Caco-2 (cell line): Measurements from ENCODE around the gene ASB8. TPM values are rescaled to one million over a fixed set of nuclear protein-coding genes. Genes with fewer than 3 reads are reported as not detected.

Source experiments
- BruUV-seq: library from RNA; stranded (reverse); fragments of 400-500 nt; replicated peaks from 2 replicates; lab custom pipeline; 2021; lab: Mats Ljungman, UMichigan
- CTCF ChIA-PET: fragments of 300-600 bp; sonication (Branson Sonifier 250); formaldehyde crosslinking; loops from one replicate; lab custom pipeline; 2022; ENCODE audit warnings: antibody characterized with exemption; lab: Charles Lee
- POLR2A ChIA-PET: fragments of 300-600 bp; sonication (Branson Sonifier 250); formaldehyde crosslinking; loops from one replicate; lab custom pipeline; 2022; ENCODE audit warnings: antibody characterized with exemption; lab: Charles Lee
- DNase-seq, 2 experiments: peaks; one replicate each; pipeline versions ENCODE4 v3.0.0 to v3.0.0-alpha.2; 2020 to 2022
- H3K27me3 ChIP-seq: replicated peaks from 2 replicates; pipeline ENCODE4 v1.6.0; 2011; ENCODE audit warnings: low read length; ENCODE audit not compliant: control insufficient read depth, insufficient read depth
- H3K36me3 ChIP-seq: 2 replicates; pipeline ENCODE4 v1.5.1; 2011; ENCODE audit warnings: low read length; ENCODE audit not compliant: control insufficient read depth, insufficient read depth
- H3K4me1 ChIP-seq: fragments of 250-450 bp; sonication (Bioruptor Pico); 2 replicates; pipeline ENCODE4 v1.5.1; 2020; ENCODE audit warnings: mild to moderate bottlenecking
- H3K4me3 ChIP-seq: 2 replicates; pipeline ENCODE4 v1.5.1; 2011; ENCODE audit warnings: low read depth, mild to moderate bottlenecking, control low read depth, low read length
- H3K9me3 ChIP-seq: fragments of 250-450 bp; sonication (Bioruptor Pico); 2 replicates; pipeline ENCODE4 v1.5.1; 2020; ENCODE audit warnings: mild to moderate bottlenecking, moderate library complexity
- H3K27ac Mint-ChIP-seq: one replicate; pipeline ENCODE4 v1.8.0; 2022; ENCODE audit warnings: mixed read lengths; ENCODE audit not compliant: unreplicated experiment
- H3K27me3 Mint-ChIP-seq: one replicate; pipeline ENCODE4 v1.8.0; 2022; ENCODE audit warnings: mixed read lengths; ENCODE audit not compliant: insufficient read depth, unreplicated experiment
- H3K36me3 Mint-ChIP-seq: one replicate; pipeline ENCODE4 v1.8.0; 2022; ENCODE audit warnings: mild to moderate bottlenecking, mixed read lengths; ENCODE audit not compliant: insufficient read depth, unreplicated experiment
- H3K4me1 Mint-ChIP-seq: one replicate; pipeline ENCODE4 v1.8.0; 2022; ENCODE audit warnings: low read depth, mixed read lengths; ENCODE audit not compliant: unreplicated experiment
- H3K4me3 Mint-ChIP-seq: one replicate; pipeline ENCODE4 v1.8.0; 2022; ENCODE audit warnings: mild to moderate bottlenecking, moderate library complexity, mixed read lengths; ENCODE audit not compliant: unreplicated experiment
- H3K9me3 Mint-ChIP-seq: one replicate; pipeline ENCODE4 v1.8.0; 2022; ENCODE audit warnings: mixed read lengths; ENCODE audit not compliant: unreplicated experiment
- intact Hi-C: fragments of 100-400 bp; cut with micrococcal nuclease; formaldehyde crosslinking; loops from one replicate; pipeline ENCODE4 v1.10.0; 2022; ENCODE audit not compliant: unreplicated experiment
- total RNA-seq: library from RNA; stranded (reverse); gene quantifications from 2 replicates; pipeline ENCODE4 v1.2.3, GENCODE V29; 2022
- TF ChIP-seq, protein P1 (sequence below), 2 experiments: fragments of 200-600 bp in 1 of 2; IDR thresholded peaks; 1 replicate in 1 of 2; 2 replicates in 1 of 2; pipeline versions ENCODE4 v1.5.1 to v1.8.0; 2011 to 2022; ENCODE audit warnings: antibody characterized with exemption in 1 of 2, control low read depth in 1 of 2, inconsistent platforms in 1 of 2, low read depth in 1 of 2, low read length in 1 of 2, mild to moderate bottlenecking in 1 of 2, moderate library complexity in 1 of 2; ENCODE audit not compliant: insufficient read depth in 1 of 2, severe bottlenecking in 1 of 2, unreplicated experiment in 1 of 2

Gene ASB8
- total RNA-seq, 1 experiment from 2014 or later, result 30.6 TPM

DNA sequence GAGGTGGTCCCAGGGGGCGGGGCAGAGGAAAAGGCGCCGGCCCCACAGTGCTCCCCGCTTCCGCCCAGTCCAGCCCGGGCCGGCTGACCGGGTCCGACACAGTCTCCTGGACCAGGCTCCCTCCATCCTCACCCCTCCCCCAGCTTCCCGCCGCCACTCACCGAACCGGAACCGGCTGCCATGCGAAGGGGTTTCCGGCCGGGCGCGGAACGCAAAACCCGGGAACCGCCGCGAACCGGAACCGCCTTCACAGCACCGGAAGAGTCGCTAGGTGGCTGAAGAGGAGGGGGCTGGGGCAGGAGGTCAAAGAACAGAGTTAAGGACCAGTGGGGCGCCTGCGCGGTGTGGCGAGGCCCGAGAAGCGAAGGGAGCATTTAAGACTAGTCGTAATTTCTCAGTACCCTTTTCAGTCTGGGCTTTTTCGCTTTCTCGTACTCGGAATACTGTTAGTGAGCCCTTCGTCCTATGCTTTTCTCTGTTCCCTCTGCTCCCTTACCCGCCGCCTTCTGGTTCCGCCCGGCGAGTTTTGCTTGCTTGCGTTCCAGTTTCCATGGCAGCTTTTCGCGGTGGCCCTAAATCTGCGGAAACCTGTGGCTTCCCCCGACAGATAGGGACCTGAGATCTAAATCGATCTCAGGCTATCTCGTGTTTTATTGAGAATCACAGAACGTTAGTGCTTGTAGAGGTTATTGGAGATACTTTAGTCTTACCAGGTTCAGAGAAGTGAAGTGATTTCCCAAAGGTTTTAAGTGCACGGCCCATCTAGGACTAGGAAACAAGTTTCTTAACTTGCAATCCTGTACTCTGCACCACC lies 51.2 kb downstream of the ASB8 start, which contains the start of gene SENP1:
SENP1 (minus strand) TSS at position 213 of the 814 bp plus-strand sequence. CDS start 4,607 bp downstream, outside the sequence.
- BruUV-seq, result TSS peak; percentile 73
- CTCF ChIA-PET, result interaction anchor here (0.6 to 1.6 kb wide), 5 partner anchors 13 to 51 kb away, joined by 4 to 11 read pairs (median 4); partner anchors contain the start of genes ASB8 and PFKM
- peaks cover 18% of the 10 kb centered on the region for H3K4me1 ChIP-seq
- Mint-ChIP-seq H3K27ac (peak within 1 kb of the TSS; percentile 97), H3K4me1 (peaks cover 30% of the 10 kb centered on the region), H3K36me3 (peaks cover 20% of the 10 kb centered on the region), H3K27me3 (no peaks in the 10 kb centered on the region), H3K9me3 (no peaks in the 10 kb centered on the region), H3K4me3 (peak within 1 kb of the TSS; percentile 99)
- peak; percentile 92 to 94 for DNase-seq
- peak within 1 kb of the TSS; percentile 83 for H3K4me3 ChIP-seq
- H3K9me3 ChIP-seq, result no peaks in the 10 kb centered on the region
- H3K27me3 ChIP-seq, result no peaks in the 10 kb centered on the region
- POLR2A ChIA-PET, result interaction anchor here (0.5 to 2.4 kb wide), 5 partner anchors 13 to 201 kb away, joined by 3 to 17 read pairs (median 4); partner anchors contain the start of genes ASB8, PFKM and VDR
- TF ChIP-seq, protein P1, sequence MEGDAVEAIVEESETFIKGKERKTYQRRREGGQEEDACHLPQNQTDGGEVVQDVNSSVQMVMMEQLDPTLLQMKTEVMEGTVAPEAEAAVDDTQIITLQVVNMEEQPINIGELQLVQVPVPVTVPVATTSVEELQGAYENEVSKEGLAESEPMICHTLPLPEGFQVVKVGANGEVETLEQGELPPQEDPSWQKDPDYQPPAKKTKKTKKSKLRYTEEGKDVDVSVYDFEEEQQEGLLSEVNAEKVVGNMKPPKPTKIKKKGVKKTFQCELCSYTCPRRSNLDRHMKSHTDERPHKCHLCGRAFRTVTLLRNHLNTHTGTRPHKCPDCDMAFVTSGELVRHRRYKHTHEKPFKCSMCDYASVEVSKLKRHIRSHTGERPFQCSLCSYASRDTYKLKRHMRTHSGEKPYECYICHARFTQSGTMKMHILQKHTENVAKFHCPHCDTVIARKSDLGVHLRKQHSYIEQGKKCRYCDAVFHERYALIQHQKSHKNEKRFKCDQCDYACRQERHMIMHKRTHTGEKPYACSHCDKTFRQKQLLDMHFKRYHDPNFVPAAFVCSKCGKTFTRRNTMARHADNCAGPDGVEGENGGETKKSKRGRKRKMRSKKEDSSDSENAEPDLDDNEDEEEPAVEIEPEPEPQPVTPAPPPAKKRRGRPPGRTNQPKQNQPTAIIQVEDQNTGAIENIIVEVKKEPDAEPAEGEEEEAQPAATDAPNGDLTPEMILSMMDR (IDR thresholded peaks at IDR 0.05; ENCODE audit: insufficient read depth in 1 of 2, low read depth in 1 of 2, low read length in 1 of 2, severe bottlenecking in 1 of 2, unreplicated experiment in 1 of 2), result peak in 1 of 2 experiments; percentile 31
- intact Hi-C loops, result loop anchor here (1.0 to 2.0 kb wide), 3 partner anchors 13 to 65 kb away; partner anchors contain the start of genes ASB8 and PFKM
- H3K36me3 ChIP-seq, result no peaks in the 10 kb centered on the region; the same call in 1 of the 2 replicates

DNA sequence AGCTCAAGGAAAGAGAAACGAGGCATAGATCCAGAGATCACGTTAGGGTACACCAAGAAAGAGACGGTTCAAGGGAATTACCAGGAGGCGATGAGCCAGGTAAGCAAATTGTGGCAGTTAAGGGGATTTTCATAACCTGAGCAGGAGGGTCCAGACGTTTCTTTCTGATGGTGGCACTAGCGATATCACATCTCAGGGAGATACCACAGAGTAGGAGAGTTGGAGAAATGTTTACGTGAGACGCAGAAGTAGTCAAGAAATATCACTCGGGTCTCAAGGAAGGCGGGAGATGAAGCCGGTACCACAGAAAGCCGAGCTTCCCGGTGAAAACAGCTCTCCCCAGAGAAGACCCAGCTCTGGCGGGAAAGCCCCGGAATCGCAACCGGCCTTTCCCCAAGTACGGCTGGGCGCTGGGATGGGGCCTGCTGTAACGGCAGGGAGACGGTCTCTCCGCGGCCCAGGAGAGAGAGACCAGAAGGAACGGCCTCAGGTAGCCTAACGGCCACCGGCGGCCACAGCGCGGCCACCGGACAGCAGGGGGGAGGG lies 51.9 kb downstream of the ASB8 start:
- Mint-ChIP-seq H3K9me3 (no peaks in the 10 kb centered on the region), H3K4me3 (peak overlapping the region; percentile 99), H3K4me1 (peaks cover 30% of the 10 kb centered on the region), H3K27me3 (no peaks in the 10 kb centered on the region), H3K27ac (peak overlapping the region; percentile 97), H3K36me3 (peaks cover 20% of the 10 kb centered on the region)
- no peak for DNase-seq
- BruUV-seq, result no TSS peak
- peak overlapping the region; percentile 83 for H3K4me3 ChIP-seq
- intact Hi-C loops, result no loop called here
- H3K4me1 ChIP-seq, result peaks cover 11% of the 10 kb centered on the region
- TF ChIP-seq, protein P1 (IDR thresholded peaks at IDR 0.05; ENCODE audit: insufficient read depth in 1 of 2, low read depth in 1 of 2, low read length in 1 of 2, severe bottlenecking in 1 of 2, unreplicated experiment in 1 of 2), result no peak
- no peaks in the 10 kb centered on the region; the same call in 1 of the 2 replicates for H3K36me3 ChIP-seq
- CTCF ChIA-PET, result interaction anchor here (0.6 to 1.3 kb wide), 5 partner anchors 14 to 59 kb away, joined by 3 to 7 read pairs (median 4); partner anchors contain the start of genes ASB8 and PFKM
- POLR2A ChIA-PET, result interaction anchor here (0.6 to 2.4 kb wide), 4 partner anchors 14 to 201 kb away, joined by 3 to 17 read pairs (median 7); partner anchors contain the start of genes ASB8, PFKM and VDR
- H3K27me3 ChIP-seq, result no peaks in the 10 kb centered on the region
- H3K9me3 ChIP-seq, result no peaks in the 10 kb centered on the region

DNA sequence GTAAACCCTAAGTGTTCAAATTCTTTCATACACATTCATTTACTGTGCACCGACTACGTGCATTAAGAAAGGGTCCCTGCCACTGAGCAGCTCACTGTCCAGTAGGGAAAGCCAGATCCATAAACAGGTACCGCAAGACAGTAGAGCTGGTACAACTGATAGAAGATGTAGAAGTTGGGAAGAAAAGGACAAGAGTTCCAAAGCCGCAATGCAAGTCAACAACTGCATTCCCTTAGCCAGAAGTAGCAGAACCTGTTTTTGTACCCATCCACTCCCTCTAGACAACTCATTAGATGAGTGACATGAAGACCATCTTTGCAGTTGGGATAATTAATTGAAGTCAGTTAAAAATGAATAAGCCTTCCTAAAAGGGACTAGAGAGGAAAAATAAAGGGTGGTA lies 52.8 kb downstream of the ASB8 start:
- Mint-ChIP-seq H3K4me1 (peaks cover 22% of the 10 kb centered on the region), H3K4me3 (peak overlapping the region; percentile 99), H3K36me3 (peaks cover 20% of the 10 kb centered on the region), H3K27ac (peak overlapping the region; percentile 97), H3K9me3 (no peaks in the 10 kb centered on the region), H3K27me3 (no peaks in the 10 kb centered on the region)
- BruUV-seq, result TSS peak; percentile 43
- Histone ChIP-seq H3K4me3 (peak overlapping the region; percentile 83), H3K27me3 (no peaks in the 10 kb centered on the region), H3K9me3 (no peaks in the 10 kb centered on the region), H3K36me3 (no peaks in the 10 kb centered on the region; the same call in 1 of the 2 replicates), H3K4me1 (peaks cover 10% of the 10 kb centered on the region)
- intact Hi-C loops, result no loop called here
- DNase-seq, result peak in 1 of 2 experiments; percentile 54
- TF ChIP-seq, protein P1 (IDR thresholded peaks at IDR 0.05; ENCODE audit: insufficient read depth in 1 of 2, low read depth in 1 of 2, low read length in 1 of 2, severe bottlenecking in 1 of 2, unreplicated experiment in 1 of 2), result no peak
- CTCF ChIA-PET, result interaction anchor here (0.9 kb wide), 1 partner anchor 60 kb away, joined by 3 read pairs; no protein-coding TSS in a partner anchor
- POLR2A ChIA-PET, result interaction anchor here (1.8 kb wide), 1 partner anchor 14 kb away, joined by 11 read pairs; the partner anchor contains the start of gene PFKM
